GM21576 (cell line): ENCODE data around the gene MYO1A.

Experiments
- ATAC-seq: cut with Tn5 transposase; IDR thresholded peaks from one replicate; pipeline ENCODE4 v1.9.1; 2021; ENCODE audit warnings: mild to moderate bottlenecking, moderate library complexity; ENCODE audit not compliant: unreplicated experiment

Gene MYO1A

GRCh38 chr12:57049890-57050289, at the start of gene MYO1A:
MYO1A (minus strand) TSS chr12:57050129; CDS start chr12:57048323, 1,806 bp downstream.
- ATAC-seq, result no peak

GRCh38 chr12:57099047-57099714, 49.3 kb upstream of the MYO1A start:
- no peak for ATAC-seq

GRCh38 chr12:57098546-57098945, 48.6 kb upstream of the MYO1A start:
- ATAC-seq, result no peak

- ATAC-seq, result no peak
Observed at GRCh38 chr12:57097554-57097835, 47.6 kb upstream of the MYO1A start.

- ATAC-seq, result no peak
Observed at GRCh38 chr12:57096748-57097553, 47.0 kb upstream of the MYO1A start.

- no peak for ATAC-seq
Observed at GRCh38 chr12:57096099-57096572, 46.2 kb upstream of the MYO1A start.

GRCh38 chr12:57095440-57095839, 45.5 kb upstream of the MYO1A start:
- ATAC-seq, result no peak

GRCh38 chr12:57094208-57095160, 44.6 kb upstream of the MYO1A start:
- ATAC-seq, result no peak

- ATAC-seq, result no peak
Observed at GRCh38 chr12:57093415-57094207, 43.7 kb upstream of the MYO1A start.

GRCh38 chr12:57092876-57093414, 43.0 kb upstream of the MYO1A start:
- no peak for ATAC-seq

GRCh38 chr12:57092529-57092862, 42.6 kb upstream of the MYO1A start:
- no peak for ATAC-seq

GRCh38 chr12:57091638-57092528, 42.0 kb upstream of the MYO1A start:
- ATAC-seq, result no peak

- ATAC-seq, result no peak
Observed at GRCh38 chr12:57090924-57091637, 41.2 kb upstream of the MYO1A start.

- no peak for ATAC-seq
Observed at GRCh38 chr12:57090490-57090889, 40.6 kb upstream of the MYO1A start.

GRCh38 chr12:57089271-57090245, 39.6 kb upstream of the MYO1A start:
- ATAC-seq, result no peak

- ATAC-seq, result peak; percentile 52
Observed at GRCh38 chr12:57088354-57089270, 38.7 kb upstream of the MYO1A start, which contains the start of gene NAB2. NAB2 (plus strand) TSS chr12:57089114; CDS start chr12:57089272, 158 bp downstream.
